Tibial nerve (tissue), 3 donors: Measurements from ENCODE around the gene UQCR11.

ENCODE experiments used
- CTCF ChIP-seq, 5 experiments: fragments of 200-600 bp in 3 of 5; fragments of 450-650 bp in 2 of 5; sonication (generic) in 3 of 5; IDR thresholded peaks; one replicate each; pipeline ENCODE4 v1.5.1; 2016 to 2019; ENCODE audit warnings: antibody characterized with exemption in 5 of 5, mild to moderate bottlenecking in 3 of 5, moderate library complexity in 2 of 5
- POLR2A ChIP-seq, 2 donors: fragments of 450-650 bp; IDR thresholded peaks; one replicate each; pipeline ENCODE4 v1.6.1; 2017; ENCODE audit warnings: antibody characterized with exemption in 2 of 2, mild to moderate bottlenecking in 2 of 2, moderate library complexity in 2 of 2

- TF ChIP-seq CTCF (IDR thresholded peaks at IDR 0.05) (no peak), POLR2A (IDR thresholded peaks at IDR 0.05) (no peak)
These were observed 24.1 kb upstream of the UQCR11 start for GRCh38 chr19:1629256-1629808.
